ENCODE data around the gene CCL20. TPM values are rescaled to one million over a fixed set of nuclear protein-coding genes. Genes with fewer than 3 reads are reported as not detected.

CCL20 gene
- total RNA-seq, 2 experiments from 2014 or later = 5.3 to 7.5 TPM

DNA sequence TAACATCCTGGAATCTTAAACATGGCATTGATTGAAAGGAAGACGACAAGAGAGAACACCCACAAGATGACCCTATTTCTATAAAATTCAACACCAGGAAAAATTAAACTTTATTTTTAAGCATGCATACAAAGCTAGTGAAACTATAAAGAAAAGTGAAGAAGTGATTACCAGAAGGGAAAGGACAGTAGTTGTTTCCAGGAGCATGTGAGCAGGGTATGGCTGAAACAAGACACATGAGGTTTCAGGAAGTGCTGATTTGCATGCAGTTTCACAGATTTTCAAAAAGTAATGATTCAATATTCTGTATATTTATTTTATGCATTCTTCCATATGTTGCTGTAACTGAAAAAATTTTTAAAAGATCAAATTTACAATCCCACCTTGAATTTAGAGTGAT is 33.2 kb downstream of the CCL20 start:
- no peak for ATAC-seq
- no peak overlapping the region for H3K4me3 Mint-ChIP-seq

GRCh38 chr2:227848146-227848545 is 34.5 kb downstream of the CCL20 start:
- no peaks in the 10 kb centered on the region for H3K27me3 Mint-ChIP-seq
- H3K4me1 Mint-ChIP-seq (ENCODE audit: low read depth) = no peaks in the 10 kb centered on the region
- peak overlapping the region; percentile 47 for H3K27ac Mint-ChIP-seq

More for the DNA sequence above, 33.2 kb downstream of the CCL20 start:
- no peaks in the 10 kb centered on the region for H3K9me3 Mint-ChIP-seq
- ChIA-PET POLR2A (interaction anchor here (1.1 kb wide), 1 partner anchor 16 kb away, joined by 3 read pairs; no protein-coding TSS in a partner anchor), CTCF (no interaction called here)
- H3K36me3 Mint-ChIP-seq (ENCODE audit: low read depth) = no peaks in the 10 kb centered on the region
- TF ChIP-seq, protein P1, sequence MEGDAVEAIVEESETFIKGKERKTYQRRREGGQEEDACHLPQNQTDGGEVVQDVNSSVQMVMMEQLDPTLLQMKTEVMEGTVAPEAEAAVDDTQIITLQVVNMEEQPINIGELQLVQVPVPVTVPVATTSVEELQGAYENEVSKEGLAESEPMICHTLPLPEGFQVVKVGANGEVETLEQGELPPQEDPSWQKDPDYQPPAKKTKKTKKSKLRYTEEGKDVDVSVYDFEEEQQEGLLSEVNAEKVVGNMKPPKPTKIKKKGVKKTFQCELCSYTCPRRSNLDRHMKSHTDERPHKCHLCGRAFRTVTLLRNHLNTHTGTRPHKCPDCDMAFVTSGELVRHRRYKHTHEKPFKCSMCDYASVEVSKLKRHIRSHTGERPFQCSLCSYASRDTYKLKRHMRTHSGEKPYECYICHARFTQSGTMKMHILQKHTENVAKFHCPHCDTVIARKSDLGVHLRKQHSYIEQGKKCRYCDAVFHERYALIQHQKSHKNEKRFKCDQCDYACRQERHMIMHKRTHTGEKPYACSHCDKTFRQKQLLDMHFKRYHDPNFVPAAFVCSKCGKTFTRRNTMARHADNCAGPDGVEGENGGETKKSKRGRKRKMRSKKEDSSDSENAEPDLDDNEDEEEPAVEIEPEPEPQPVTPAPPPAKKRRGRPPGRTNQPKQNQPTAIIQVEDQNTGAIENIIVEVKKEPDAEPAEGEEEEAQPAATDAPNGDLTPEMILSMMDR (IDR thresholded peaks at IDR 0.05) = no peak
- intact Hi-C loops (cut with micrococcal nuclease) = no loop called here
- H3K27me3 Mint-ChIP-seq = no peaks in the 10 kb centered on the region
- H3K27ac Mint-ChIP-seq = peak overlapping the region; percentile 63
- no peaks in the 10 kb centered on the region for H3K4me1 Mint-ChIP-seq (ENCODE audit: low read depth)
- no peak for DNase-seq

DNA sequence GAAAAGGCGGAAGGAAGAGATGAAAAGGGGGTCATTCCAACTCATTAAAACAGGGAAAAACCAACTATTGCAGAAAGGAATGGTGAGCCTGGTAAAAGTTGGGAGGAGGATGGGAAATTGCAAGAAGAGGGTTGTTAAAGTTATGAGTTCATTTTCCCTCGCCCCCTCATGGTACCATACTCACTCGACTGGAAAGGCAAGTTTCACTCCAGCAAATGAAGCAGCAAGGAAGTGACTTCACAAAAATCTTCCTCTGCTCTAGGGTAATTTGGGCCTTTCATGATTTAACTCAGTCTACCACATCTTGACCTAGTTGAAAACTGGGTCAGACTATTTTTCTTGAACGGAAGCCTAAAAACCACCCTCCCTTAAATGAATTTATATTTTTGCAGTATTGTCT is 34.9 kb downstream of the CCL20 start:
- Mint-ChIP-seq H3K27ac (peak overlapping the region; percentile 66), H3K27me3 (no peaks in the 10 kb centered on the region), H3K9me3 (no peaks in the 10 kb centered on the region), H3K4me1 (ENCODE audit: low read depth) (no peaks in the 10 kb centered on the region), H3K4me3 (peak overlapping the region; percentile 47), H3K36me3 (ENCODE audit: low read depth) (no peaks in the 10 kb centered on the region)
- intact Hi-C loops (cut with micrococcal nuclease) = no loop called here
- TF ChIP-seq, protein P1 (IDR thresholded peaks at IDR 0.05) = no peak
- ATAC-seq (peak; percentile 64), DNase-seq (no peak)
- POLR2A ChIA-PET = no interaction called here
- CTCF ChIA-PET = interaction anchor here (1.0 kb wide), 1 partner anchor 13 kb away, joined by 3 read pairs; no protein-coding TSS in a partner anchor

More at GRCh38 chr2:227848146-227848545, 34.5 kb downstream of the CCL20 start:
- ChIA-PET CTCF (interaction anchor here (1.0 kb wide), 1 partner anchor 13 kb away, joined by 3 read pairs; no protein-coding TSS in a partner anchor), POLR2A (no interaction called here)
- ATAC-seq = no peak
- Mint-ChIP-seq H3K36me3 (ENCODE audit: low read depth) (no peaks in the 10 kb centered on the region), H3K9me3 (no peaks in the 10 kb centered on the region), H3K4me3 (peak overlapping the region; percentile 47)
- TF ChIP-seq, protein P1 (IDR thresholded peaks at IDR 0.05) = no peak
- intact Hi-C loops (cut with micrococcal nuclease) = no loop called here
- DNase-seq = no peak

- peak overlapping the region; percentile 36 for H3K27ac Mint-ChIP-seq
- H3K4me3 Mint-ChIP-seq = peak overlapping the region; percentile 7
- no peaks in the 10 kb centered on the region for H3K36me3 Mint-ChIP-seq (ENCODE audit: low read depth)
- H3K27me3 Mint-ChIP-seq = no peaks in the 10 kb centered on the region
- TF ChIP-seq, protein P1 (IDR thresholded peaks at IDR 0.05) = no peak
- no peaks in the 10 kb centered on the region for H3K4me1 Mint-ChIP-seq (ENCODE audit: low read depth)
- ChIA-PET CTCF (interaction anchor here (0.8 kb wide), 1 partner anchor 13 kb away, joined by 3 read pairs; no protein-coding TSS in a partner anchor), POLR2A (no interaction called here)
- H3K9me3 Mint-ChIP-seq = no peaks in the 10 kb centered on the region
- intact Hi-C loops (cut with micrococcal nuclease) = no loop called here
- DNase-seq = no peak
- no peak for ATAC-seq
Measured at GRCh38 chr2:227849906-227850305, 36.3 kb downstream of the CCL20 start.

GRCh38 chr2:227853204-227853629 is 39.6 kb downstream of the CCL20 start:
- Mint-ChIP-seq H3K27ac (no peak overlapping the region), H3K9me3 (no peaks in the 10 kb centered on the region), H3K4me1 (ENCODE audit: low read depth) (no peaks in the 10 kb centered on the region), H3K4me3 (no peak overlapping the region), H3K27me3 (no peaks in the 10 kb centered on the region), H3K36me3 (ENCODE audit: low read depth) (no peaks in the 10 kb centered on the region)
- DNase-seq = no peak
- TF ChIP-seq, protein P1 (IDR thresholded peaks at IDR 0.05) = no peak
- no peak for ATAC-seq
- ChIA-PET POLR2A (no interaction called here), CTCF (interaction anchor here (1.1 kb wide), 1 partner anchor 9 kb away, joined by 5 read pairs; no protein-coding TSS in a partner anchor)
- intact Hi-C loops (cut with micrococcal nuclease) = no loop called here

All from activated CD8-positive, alpha-beta T cell treated with anti-CD3 and anti-CD28 coated beads for 36 hours (primary cell).